HepG2 (cell line): ENCODE measurements around the gene LZTS2.

Source experiments
- ATF1 ChIP-seq: IDR thresholded peaks from 2 replicates; pipeline ENCODE4 v1.6.1; 2016; ENCODE audit warnings: mild to moderate bottlenecking, control low read depth
- CBX5 ChIP-seq: sonication (generic); formaldehyde crosslinking; IDR thresholded peaks from 2 replicates; pipeline ENCODE4 v1.4.0; 2020; ENCODE audit warnings: missing genetic modification reagents, borderline replicate concordance
- CTCF ChIP-seq: sonication (generic); formaldehyde crosslinking; IDR thresholded peaks from 2 replicates; pipeline ENCODE4 v1.5.0; 2020; ENCODE audit warnings: mild to moderate bottlenecking, missing genetic modification reagents, moderate library complexity
- EZH2 ChIP-seq: conservative IDR thresholded peaks from 2 replicates; pipeline ENCODE4 v1.6.1; 2012; ENCODE audit warnings: mild to moderate bottlenecking, low read depth, low read length, moderate library complexity
- HNRNPH1 ChIP-seq: fragments of 200-400 bp; formaldehyde crosslinking; optimal IDR thresholded peaks from 2 replicates; pipeline ENCODE3; 2017; ENCODE audit warnings: mild to moderate bottlenecking, low read depth, low read length
- PHF8 ChIP-seq: sonication (generic); formaldehyde crosslinking; IDR thresholded peaks from 2 replicates; pipeline ENCODE4 v1.5.0; 2020; ENCODE audit warnings: missing genetic modification reagents
- RELA ChIP-seq: sonication (generic); formaldehyde crosslinking; IDR thresholded peaks from 2 replicates; pipeline ENCODE4 v1.4.0; 2020; ENCODE audit warnings: missing genetic modification reagents
- SOX6 ChIP-seq, 2 experiments: fragments of 450-650 bp in 1 of 2; sonication (generic) in 1 of 2; formaldehyde crosslinking in 1 of 2; IDR thresholded peaks; 2 replicates each; pipeline versions ENCODE4 v1.4.0 to v1.6.1; 2017 to 2020; ENCODE audit warnings: antibody characterized with exemption in 1 of 2, mild to moderate bottlenecking in 1 of 2, missing genetic modification reagents in 1 of 2
- ZBTB42 ChIP-seq: sonication (generic); formaldehyde crosslinking; IDR thresholded peaks from 2 replicates; pipeline ENCODE4 v1.5.0; 2020; ENCODE audit warnings: mild to moderate bottlenecking, missing genetic modification reagents
- ZNF136 ChIP-seq: sonication (generic); formaldehyde crosslinking; IDR thresholded peaks from 2 replicates; pipeline ENCODE4 v1.8.1; 2022; ENCODE audit warnings: low read depth, mild to moderate bottlenecking, moderate library complexity, missing genetic modification reagents
- ZNF549 ChIP-seq: sonication (generic); formaldehyde crosslinking; IDR thresholded peaks from 2 replicates; pipeline ENCODE4 v1.5.0; 2020; ENCODE audit warnings: missing genetic modification reagents

DNA sequence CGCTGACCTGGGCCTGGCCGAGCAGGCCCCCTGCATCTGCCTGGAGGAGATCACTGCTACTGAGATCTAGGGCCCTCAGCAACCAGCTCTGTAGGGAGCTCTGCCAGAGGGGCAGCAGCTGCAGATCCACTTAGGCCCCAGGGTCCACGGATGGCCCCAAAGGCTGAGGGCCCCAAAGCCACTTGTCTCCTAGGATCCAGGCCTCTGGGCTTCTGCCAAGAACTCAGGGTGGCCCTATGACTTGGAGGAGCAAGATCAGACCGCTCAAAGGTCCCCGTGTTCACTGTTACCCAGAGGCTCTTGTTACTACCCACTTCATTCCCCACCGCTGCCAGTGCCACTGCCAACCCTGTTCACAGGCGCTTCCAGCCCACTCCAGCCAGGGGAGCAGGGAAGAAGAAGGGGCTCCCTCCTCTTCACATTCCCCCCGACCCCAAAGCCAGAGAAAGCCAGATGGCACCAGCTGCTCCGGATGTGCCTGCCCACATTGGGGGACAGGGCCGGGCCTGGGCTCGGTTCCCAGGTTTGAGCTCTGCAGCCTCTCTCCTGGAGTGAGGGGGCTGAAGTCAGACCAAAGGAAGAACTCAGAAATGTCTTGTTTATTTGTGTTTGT lies 7.6 kb downstream of the LZTS2 start:
- TF ChIP-seq CTCF (CRISPR knock-in tag) (no peak), HNRNPH1 (no peak), PHF8 (CRISPR knock-in tag) (no peak), CBX5 (no peak), SOX6 (IDR thresholded peaks at IDR 0.05) (no peak), SOX6 (CRISPR knock-in tag; IDR thresholded peaks at IDR 0.05) (no peak), ZNF136 (CRISPR knock-in tag) (no peak), ATF1 (CRISPR knock-in tag) (no peak), ZBTB42 (CRISPR knock-in tag) (no peak), RELA (CRISPR knock-in tag) (no peak), ZNF549 (CRISPR knock-in tag) (no peak), EZH2 (no peak)
